CD14-positive monocyte (primary cell): ENCODE measurements around the gene EGR1. TPM values are rescaled to one million over a fixed set of nuclear protein-coding genes. Genes with fewer than 3 reads are reported as not detected.

Experiments
- DNase-seq, 3 donors: peaks; one replicate each; pipeline ENCODE4 v3.0.0-alpha.2; 2011 to 2022
- H2AFZ ChIP-seq: 2 replicates; pipeline ENCODE4 v1.6.0; 2012; ENCODE audit warnings: mild to moderate bottlenecking, low read depth, low read length, inconsistent platforms; ENCODE audit not compliant: insufficient read depth, poor library complexity, severe bottlenecking
- H3K27ac ChIP-seq, 2 donors: 1 replicate in 1 of 2; 2 replicates in 1 of 2; pipeline ENCODE4 v1.5.1; 2012 to 2013; ENCODE audit warnings: low read length in 2 of 2, control low read depth in 1 of 2, inconsistent platforms in 1 of 2, low read depth in 1 of 2, mild to moderate bottlenecking in 1 of 2
- H3K27me3 ChIP-seq, 2 donors: one replicate each; pipeline versions ENCODE4 v1.6.0 to v1.6.1; 2011 to 2013; ENCODE audit warnings: low read length in 2 of 2; ENCODE audit not compliant: control insufficient read depth in 2 of 2, insufficient read depth in 2 of 2
- H3K36me3 ChIP-seq, 2 donors: replicated peaks in 1 of 2; 1 replicate in 1 of 2; 2 replicates in 1 of 2; pipeline versions ENCODE4 v1.5.1 to v1.6.1; 2012 to 2013; ENCODE audit warnings: low read length in 2 of 2, control low read depth in 1 of 2, inconsistent platforms in 1 of 2, mild to moderate bottlenecking in 1 of 2; ENCODE audit not compliant: insufficient read depth in 2 of 2, control insufficient read depth in 1 of 2
- H3K4me1 ChIP-seq, 2 donors: 1 replicate in 1 of 2; 2 replicates in 1 of 2; pipeline versions ENCODE4 v1.5.1 to v1.6.1; 2012 to 2013; ENCODE audit warnings: low read length in 2 of 2, control low read depth in 1 of 2, inconsistent platforms in 1 of 2, mild to moderate bottlenecking in 1 of 2, moderate library complexity in 1 of 2; ENCODE audit not compliant: insufficient read depth in 2 of 2, control insufficient read depth in 1 of 2
- H3K4me2 ChIP-seq: replicated peaks from 2 replicates; pipeline ENCODE3; 2012; ENCODE audit warnings: low read length, moderate library complexity, mild to moderate bottlenecking; ENCODE audit not compliant: poor library complexity, severe bottlenecking; ENCODE audit errors: extremely low read depth
- H3K4me3 ChIP-seq, 3 experiments: fragments of 200-600 bp in 1 of 3; sonication (generic) in 1 of 3; replicated peaks in 1 of 3; 1 replicate in 2 of 3; 2 replicates in 1 of 3; pipeline ENCODE4 v1.5.1; 2011 to 2013; ENCODE audit warnings: low read length in 3 of 3, mild to moderate bottlenecking in 3 of 3, control low read depth in 2 of 3, low read depth in 2 of 3, inconsistent platforms in 1 of 3, moderate library complexity in 1 of 3
- H3K79me2 ChIP-seq: 2 replicates; pipeline ENCODE4 v1.6.0; 2012; ENCODE audit warnings: mild to moderate bottlenecking, control low read depth, inconsistent platforms, low read length, moderate library complexity; ENCODE audit not compliant: insufficient read depth
- H3K9ac ChIP-seq: 2 replicates; pipeline ENCODE4 v1.6.0; 2017; ENCODE audit warnings: low read length, mild to moderate bottlenecking; ENCODE audit not compliant: insufficient read depth, poor library complexity, severe bottlenecking
- H3K9me3 ChIP-seq, 2 donors: replicated peaks in 1 of 2; 1 replicate in 1 of 2; 2 replicates in 1 of 2; pipeline versions ENCODE4 v1.5.1 to v1.6.1; 2012 to 2013; ENCODE audit warnings: low read length in 2 of 2, control low read depth in 1 of 2; ENCODE audit not compliant: control insufficient read depth in 1 of 2, insufficient read depth in 1 of 2
- H4K20me1 ChIP-seq: 2 replicates; pipeline ENCODE4 v1.6.0; 2012; ENCODE audit warnings: mild to moderate bottlenecking, low read length, control low read depth, moderate library complexity; ENCODE audit not compliant: insufficient read depth
- H3K27ac Mint-ChIP-seq, 7 donors: one replicate each; pipeline ENCODE4 v1.8.0; 2020; ENCODE audit warnings: mild to moderate bottlenecking in 7 of 7, mixed read lengths in 7 of 7, moderate library complexity in 6 of 7, inconsistent platforms in 2 of 7
- H3K27me3 Mint-ChIP-seq, 3 donors: one replicate each; pipeline ENCODE4 v1.8.0; 2021 to 2022; ENCODE audit warnings: low read depth in 3 of 3, mild to moderate bottlenecking in 3 of 3, mixed read lengths in 3 of 3, moderate library complexity in 3 of 3, inconsistent platforms in 1 of 3
- H3K36me3 Mint-ChIP-seq, 2 donors: one replicate each; pipeline ENCODE4 v1.8.0; 2020; ENCODE audit warnings: mixed read lengths in 2 of 2, inconsistent platforms in 1 of 2, mild to moderate bottlenecking in 1 of 2
- H3K4me1 Mint-ChIP-seq: one replicate; pipeline ENCODE4 v1.8.0; 2020; ENCODE audit warnings: mild to moderate bottlenecking, mixed read lengths
- H3K4me3 Mint-ChIP-seq, 2 donors: one replicate each; pipeline ENCODE4 v1.8.0; 2020; ENCODE audit warnings: mild to moderate bottlenecking in 2 of 2, mixed read lengths in 2 of 2, moderate library complexity in 1 of 2
- H3K9me3 Mint-ChIP-seq, 7 donors: one replicate each; pipeline ENCODE4 v1.8.0; 2020 to 2022; ENCODE audit warnings: mixed read lengths in 7 of 7, mild to moderate bottlenecking in 6 of 7, moderate library complexity in 6 of 7, inconsistent platforms in 2 of 7
- CTCF ChIP-seq: fragments of 200-600 bp; IDR thresholded peaks from one replicate; pipeline ENCODE4 v1.8.0; 2022; ENCODE audit warnings: antibody characterized with exemption, mild to moderate bottlenecking
- WGBS: methylation state at CpG from one replicate; pipeline ENCODE4 v1.1.5; 2013; ENCODE audit warnings: missing lambda C conversion rate; ENCODE audit not compliant: insufficient coverage; 5-methylcytosine and 5-hydroxymethylcytosine counted together
- intact Hi-C, 2 donors: fragments of 100-400 bp; cut with micrococcal nuclease; formaldehyde crosslinking; loops; one replicate each; pipeline versions ENCODE4 v1.15.0 to v1.15.1; 2023
- polyA plus RNA-seq, 3 donors: library from polyadenylated mRNA; depleted of rRNA in 1 of 3; unstranded in 2 of 3; stranded (reverse) in 1 of 3; fragments of 300-500 nt in 2 of 3; fragments of >200 nt in 1 of 3; fragmentation: Illumina TruSeq in 2 of 3; gene quantifications; 1 replicate in 2 of 3; 2 replicates in 1 of 3; pipeline ENCODE4 v1.2.3, GENCODE V29; 2012 to 2021

The EGR1 gene
- polyA plus RNA-seq, 3 donors = 8.4 to 105 (median 16.9) TPM

GRCh38 chr5:138457531-138458275, 7.6 kb upstream of the EGR1 start:
- Mint-ChIP-seq H3K9me3 (peaks cover 0 to 1% (median 0%) of the 10 kb centered on the region in 7 donors), H3K4me1 (peaks cover 23% of the 10 kb centered on the region), H3K27me3 (peaks cover 0 to 9% (median 3%) of the 10 kb centered on the region in 3 donors), H3K36me3 (peaks cover 0 to 7% of the 10 kb centered on the region in 2 donors), H3K27ac (peak overlapping the region in 1 of 7 donors; percentile 20), H3K4me3 (no peak overlapping the region)
- H3K9ac ChIP-seq = no peak overlapping the region
- peak overlapping the region; percentile 32 for H2AFZ ChIP-seq
- no peak overlapping the region for H3K4me3 ChIP-seq
- H3K36me3 ChIP-seq = no peaks in the 10 kb centered on the region
- H3K4me1 ChIP-seq = peaks cover 18 to 20% of the 10 kb centered on the region in 2 donors
- 68% methylated on average over 10 of the region's 12 CpGs for WGBS
- no peaks in the 10 kb centered on the region for H3K9me3 ChIP-seq
- intact Hi-C loops = no loop called here
- no peak overlapping the region for H3K27ac ChIP-seq
- no peaks in the 10 kb centered on the region for H3K27me3 ChIP-seq
- H3K79me2 ChIP-seq = no peaks in the 10 kb centered on the region
- no peak overlapping the region for H3K4me2 ChIP-seq
- TF ChIP-seq CTCF = no peak
- H4K20me1 ChIP-seq = no peaks in the 10 kb centered on the region
- no peak for DNase-seq

GRCh38 chr5:138458384-138458783, 6.9 kb upstream of the EGR1 start:
- Histone ChIP-seq H3K27me3 (no peaks in the 10 kb centered on the region), H3K9me3 (no peaks in the 10 kb centered on the region), H3K4me3 (no peak overlapping the region), H3K4me2 (no peak overlapping the region), H4K20me1 (no peaks in the 10 kb centered on the region), H3K4me1 (peaks cover 20 to 23% of the 10 kb centered on the region in 2 donors), H3K9ac (no peak overlapping the region), H3K36me3 (no peaks in the 10 kb centered on the region), H2AFZ (peak overlapping the region; percentile 32), H3K27ac (no peak overlapping the region), H3K79me2 (no peaks in the 10 kb centered on the region)
- no peak for TF ChIP-seq CTCF
- Mint-ChIP-seq H3K27me3 (peaks cover 0 to 9% (median 3%) of the 10 kb centered on the region in 3 donors), H3K9me3 (peaks cover 0 to 1% (median 0%) of the 10 kb centered on the region in 7 donors), H3K27ac (peak overlapping the region in 2 of 7 donors; percentile 46 to 84), H3K36me3 (peaks cover 0 to 7% of the 10 kb centered on the region in 2 donors), H3K4me1 (peaks cover 26% of the 10 kb centered on the region), H3K4me3 (no peak overlapping the region)
- WGBS = 30% methylated on average over 4 of the region's 11 CpGs
- no peak for DNase-seq
- intact Hi-C loops = no loop called here
